HG03439 (cell line): ENCODE measurements around the gene FAM162A.
"Not testable (repeated sequence)": the region's sequence is repeated elsewhere in the genome, so short reads cannot be mapped to it uniquely, and the experiment has no call there.

Experiments
- ATAC-seq: cut with Tn5 transposase; IDR thresholded peaks from one replicate; pipeline ENCODE4 v1.9.1; 2021; ENCODE audit warnings: mild to moderate bottlenecking, moderate library complexity; ENCODE audit not compliant: unreplicated experiment

Gene FAM162A

DNA sequence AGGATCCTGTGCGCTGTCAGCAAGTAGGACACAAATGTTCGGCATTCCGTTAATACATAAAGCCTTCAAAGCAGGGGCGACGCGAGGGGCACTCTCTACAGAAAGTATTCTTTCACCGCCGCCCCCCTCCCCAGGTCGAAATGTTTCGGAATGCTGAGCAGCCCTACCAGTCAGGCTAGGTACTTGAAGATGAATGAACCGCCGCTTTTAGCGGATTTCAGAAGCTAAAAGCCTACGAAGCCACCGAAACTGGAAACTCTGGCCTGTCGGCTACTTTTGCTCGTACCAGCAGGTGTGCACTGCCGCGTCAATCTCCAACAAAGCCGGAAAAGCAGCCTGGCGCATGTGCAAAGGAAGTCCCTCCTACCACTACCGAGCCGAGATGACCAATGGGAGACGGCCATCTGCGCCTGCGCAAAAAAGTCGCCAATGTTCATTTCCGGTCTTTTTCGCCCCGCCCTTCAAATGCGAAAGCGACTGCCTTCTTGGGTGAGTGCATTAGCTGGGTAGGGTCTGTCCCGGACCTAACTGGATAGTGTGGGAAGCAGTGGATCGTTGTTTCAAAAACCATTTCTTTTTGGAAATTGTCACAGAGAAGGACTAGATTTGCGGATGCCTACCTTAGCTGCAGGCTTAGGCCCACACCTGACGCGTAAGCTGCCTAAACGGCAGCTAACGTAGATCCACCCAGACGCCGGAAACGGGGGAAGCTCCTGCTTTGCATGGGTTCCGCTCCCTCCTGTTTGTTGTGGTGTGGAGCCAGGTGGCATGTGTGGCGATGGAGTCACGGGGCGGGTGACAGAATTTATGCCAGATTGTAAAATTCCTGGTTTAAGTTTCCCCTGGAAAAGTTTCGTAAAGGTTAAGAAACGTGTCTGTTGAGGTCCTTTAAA, 32.0 kb downstream of the FAM162A start, which contains the start of gene WDR5B:
Gene WDR5B (minus strand): TSS at position 301 of the 893 bp plus-strand sequence. CDS start 534 bp downstream, outside the sequence.
- ATAC-seq: peak; percentile 84

- ATAC-seq: no peak
Measured at GRCh38 chr3:122416966-122417365, 33.0 kb downstream of the FAM162A start.

DNA sequence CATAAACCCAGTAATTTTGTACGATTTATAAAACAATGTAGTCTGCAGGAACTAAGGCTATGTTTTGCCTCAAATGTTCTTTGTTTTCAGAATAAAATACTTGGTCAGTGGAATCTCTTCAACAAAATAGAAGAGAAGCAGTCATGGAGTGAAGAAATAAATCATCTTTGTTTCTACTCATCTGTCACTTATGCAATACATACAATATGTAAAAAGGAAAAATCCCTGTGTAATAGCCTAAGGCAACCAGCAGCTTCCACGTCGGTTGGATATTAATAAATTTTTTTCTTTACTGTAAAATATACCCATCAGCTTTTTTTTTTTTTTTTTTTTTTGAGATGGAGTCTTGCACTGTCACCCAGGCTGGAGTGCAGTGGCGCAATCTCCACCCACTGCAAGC, 37.1 kb downstream of the FAM162A start:
- no peak for ATAC-seq

GRCh38 chr3:122421836-122422235, 37.9 kb downstream of the FAM162A start:
- ATAC-seq: no peak

DNA sequence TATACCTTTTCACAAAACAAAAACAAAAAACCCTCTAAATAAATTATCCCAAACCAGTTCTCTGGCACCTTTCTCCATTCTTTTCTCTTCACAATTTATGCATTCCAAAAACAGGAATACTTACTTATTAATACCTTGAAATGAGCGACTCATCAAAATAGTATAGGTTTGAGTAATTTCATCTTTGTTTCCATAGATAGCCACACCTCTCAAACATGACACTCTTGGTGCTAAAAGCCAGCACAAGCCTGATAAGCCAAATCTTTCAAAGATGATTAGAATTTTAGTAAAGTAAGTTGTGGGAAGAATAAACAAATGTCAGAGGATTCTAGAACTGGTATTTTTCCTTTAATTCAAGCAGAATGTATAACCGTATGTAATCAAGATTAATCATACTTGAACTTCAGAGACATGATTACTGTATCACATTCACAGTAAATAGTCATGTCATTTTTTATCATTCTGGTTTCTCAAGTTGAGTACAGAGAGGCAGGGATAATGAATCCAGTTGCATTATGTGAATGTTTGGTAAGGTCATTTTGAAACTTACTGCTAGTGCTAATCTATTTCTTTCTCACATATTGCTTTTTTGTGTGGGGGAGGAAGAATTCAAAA, 44.0 kb downstream of the FAM162A start:
- ATAC-seq: no peak

DNA sequence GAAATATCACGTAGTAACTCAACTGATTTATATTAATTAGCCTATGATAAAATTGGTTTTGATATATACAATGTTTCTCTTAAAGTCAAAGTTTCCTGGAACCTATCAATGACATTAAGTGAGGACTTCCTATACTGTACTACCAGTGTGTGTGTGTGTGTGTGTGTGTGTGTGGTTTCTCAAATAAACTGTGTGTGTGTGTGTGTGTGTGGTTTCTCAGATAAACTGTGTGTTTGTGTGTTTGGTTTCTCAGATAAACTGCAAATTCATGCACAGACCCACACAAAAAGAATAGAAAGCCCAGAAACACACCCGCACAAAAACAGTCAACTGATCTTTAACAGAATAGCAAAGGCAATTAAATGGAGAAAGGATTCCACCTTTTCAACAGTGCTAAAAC, 46.4 kb downstream of the FAM162A start:
- no peak for ATAC-seq

DNA sequence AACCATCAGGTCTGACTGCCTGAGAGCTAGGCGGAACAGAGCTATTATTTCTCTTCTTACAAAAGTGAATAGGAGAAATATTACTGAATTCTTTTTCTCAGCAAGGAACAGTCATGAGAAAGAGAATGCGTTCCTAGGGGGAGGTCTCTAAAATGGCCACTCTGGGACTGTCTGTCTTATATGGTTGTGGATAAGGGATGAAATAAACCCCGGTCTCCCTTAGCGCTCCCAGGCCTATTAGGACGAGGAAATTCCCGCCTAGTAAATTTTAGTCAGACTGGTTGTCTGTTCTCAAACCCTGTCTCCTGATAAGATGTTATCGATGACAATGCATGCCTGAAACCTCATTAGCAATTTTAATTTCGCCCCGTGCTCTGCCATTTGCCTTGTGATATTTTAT, 52.0 kb downstream of the FAM162A start:
- ATAC-seq: no peak

- no peak for ATAC-seq
Measured at GRCh38 chr3:122443090-122443489, 59.1 kb downstream of the FAM162A start.

GRCh38 chr3:122443762-122444490, 59.9 kb downstream of the FAM162A start:
- ATAC-seq: not testable (repeated sequence)

DNA sequence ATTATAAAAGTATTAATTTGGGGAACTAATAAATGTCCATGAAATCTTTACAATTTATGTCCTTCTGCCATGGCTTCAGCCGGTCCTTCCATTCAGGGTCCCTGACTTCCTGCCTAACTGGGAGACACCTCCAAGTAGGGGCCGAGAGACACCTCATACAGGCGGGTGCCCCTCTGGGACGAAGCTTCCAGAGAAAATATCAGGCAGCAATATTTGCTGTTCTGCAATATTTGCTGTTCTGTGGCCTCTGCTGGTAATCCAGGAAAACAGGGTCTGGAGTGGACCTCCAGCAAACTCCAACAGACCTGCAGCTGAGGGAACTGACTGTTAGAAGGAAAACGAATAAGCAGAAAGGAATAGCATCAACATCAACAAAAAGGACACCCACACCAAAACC, 60.5 kb downstream of the FAM162A start:
- not testable (repeated sequence) for ATAC-seq

DNA sequence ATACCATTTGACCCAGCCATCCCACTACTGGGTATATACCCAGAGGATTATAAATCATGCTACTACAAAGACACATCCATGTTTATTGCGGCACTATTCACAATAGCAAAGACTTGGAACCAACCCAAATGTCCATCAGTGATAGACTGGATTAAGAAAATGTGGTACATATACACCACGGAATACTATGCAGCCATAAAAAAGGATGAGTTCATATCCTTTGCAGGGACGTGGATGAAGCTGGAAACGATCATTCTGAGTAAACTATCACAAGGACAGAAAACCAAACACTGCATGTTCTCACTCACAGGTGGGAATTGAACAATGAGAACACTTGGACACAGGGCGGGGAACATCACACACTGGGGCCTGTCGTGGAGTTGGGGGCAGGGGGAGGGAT, 64.2 kb downstream of the FAM162A start:
- not testable (repeated sequence) for ATAC-seq

- ATAC-seq: no peak
Measured at GRCh38 chr3:122451371-122451770, 67.4 kb downstream of the FAM162A start.

- ATAC-seq: no peak
Measured at GRCh38 chr3:122456074-122456473, 72.1 kb downstream of the FAM162A start.

- ATAC-seq: no peak
Measured at GRCh38 chr3:122457706-122458105, 73.7 kb downstream of the FAM162A start.

- ATAC-seq: no peak
Measured at GRCh38 chr3:122458992-122459391, 75.0 kb downstream of the FAM162A start.

- no peak for ATAC-seq
Measured at GRCh38 chr3:122461806-122462205, 77.8 kb downstream of the FAM162A start.
